Activated B cell treated with CpG ODN at 0.5 μM for 24 hours (primary cell): ENCODE results near the gene EXOSC5. TPM values are rescaled to one million over a fixed set of nuclear protein-coding genes. Genes with fewer than 3 reads are reported as not detected.

Experiments used
- ATAC-seq: fragments of 200-7000 bp; cut with Tn5 transposase; one replicate; pipeline ENCODE4 v1.10.0; 2021; ENCODE audit warnings: low read depth, mild to moderate bottlenecking, moderate library complexity
- CTCF ChIA-PET: fragments of 350-600 bp; sonication (Branson Sonifier 250); formaldehyde crosslinking; loops from one replicate; lab custom pipeline; 2021; ENCODE audit warnings: antibody characterized with exemption; lab: Charles Lee
- POLR2A ChIA-PET: fragments of 350-600 bp; sonication (Branson Sonifier 250); formaldehyde crosslinking; loops from one replicate; lab custom pipeline; 2021; ENCODE audit warnings: antibody characterized with exemption; lab: Charles Lee
- DNase-seq: peaks from one replicate; pipeline ENCODE4 v3.0.0; 2022
- H3K27ac Mint-ChIP-seq: one replicate; pipeline ENCODE4 v1.8.0; 2020; ENCODE audit warnings: mixed read lengths
- H3K27me3 Mint-ChIP-seq: one replicate; pipeline ENCODE4 v1.8.0; 2021; ENCODE audit warnings: mixed read lengths
- H3K36me3 Mint-ChIP-seq: one replicate; pipeline ENCODE4 v1.8.0; 2021; ENCODE audit warnings: low read depth, mixed read lengths
- H3K4me1 Mint-ChIP-seq: one replicate; pipeline ENCODE4 v1.8.0; 2021; ENCODE audit warnings: mixed read lengths
- H3K4me3 Mint-ChIP-seq: one replicate; pipeline ENCODE4 v1.8.0; 2020; ENCODE audit warnings: mild to moderate bottlenecking, mixed read lengths
- H3K9me3 Mint-ChIP-seq: one replicate; pipeline ENCODE4 v1.8.0; 2020; ENCODE audit warnings: mixed read lengths
- CTCF ChIP-seq: fragments of 200-600 bp; IDR thresholded peaks from one replicate; pipeline ENCODE4 v1.8.0; 2022; ENCODE audit warnings: antibody characterized with exemption, mild to moderate bottlenecking
- intact Hi-C: fragments of 100-400 bp; cut with micrococcal nuclease; formaldehyde crosslinking; loops from one replicate; pipeline ENCODE4 v1.15.1; 2024
- total RNA-seq: library from RNA; stranded (reverse); gene quantifications from 2 replicates; pipeline ENCODE4 v1.2.3, GENCODE V29; 2022

The EXOSC5 gene
- total RNA-seq, 1 donor from 2014 or later = 30.1 TPM

GRCh38 chr19:41441321-41441945 is 44.3 kb upstream of the EXOSC5 start:
- Mint-ChIP-seq H3K27ac (no peak overlapping the region), H3K36me3 (peaks cover 13% of the 10 kb centered on the region), H3K4me3 (no peak overlapping the region), H3K27me3 (no peaks in the 10 kb centered on the region), H3K4me1 (peaks cover 5% of the 10 kb centered on the region), H3K9me3 (no peaks in the 10 kb centered on the region)
- CTCF ChIA-PET = interaction anchor here (2.5 kb wide), 1 partner anchor 8 kb away, joined by 16 read pairs; no protein-coding TSS in a partner anchor
- DNase-seq (no peak), ATAC-seq (no peak)
- POLR2A ChIA-PET = no interaction called here
- intact Hi-C loops = loop anchor here (2.0 kb wide), 1 partner anchor 77 kb away; the partner anchor contains the start of gene B9D2
- TF ChIP-seq CTCF = no peak

GRCh38 chr19:41439441-41440222 is 42.5 kb upstream of the EXOSC5 start, which contains the start of gene DMAC2:
Gene DMAC2 (minus strand): TSS chr19:41439912. CDS start chr19:41439899, 13 bp downstream.
- ChIA-PET CTCF (interaction anchor here (0.6 to 2.5 kb wide), 12 partner anchors 10 to 595 kb away, joined by 3 to 16 read pairs (median 3); partner anchors contain the start of gene B9D2), POLR2A (interaction anchor here (0.6 to 2.7 kb wide), 16 partner anchors 9 to 662 kb away, joined by 3 to 28 read pairs (median 5); partner anchors contain the start of genes B3GNT8, B9D2, CEACAM21 and HNRNPUL1)
- DNase-seq (peak; percentile 78), ATAC-seq (peak; percentile 97)
- no peak for TF ChIP-seq CTCF
- intact Hi-C loops = loop anchor here (1.0 to 5.0 kb wide), 4 partner anchors 42 to 177 kb away; partner anchors contain the start of genes B9D2, BCKDHA, EXOSC5 and TGFB1
- H3K36me3 Mint-ChIP-seq = peaks cover 18% of the 10 kb centered on the region
- H3K4me3 Mint-ChIP-seq = no peak within 1 kb of the TSS
- no peak within 1 kb of the TSS for H3K27ac Mint-ChIP-seq
- no peaks in the 10 kb centered on the region for H3K27me3 Mint-ChIP-seq
- H3K4me1 Mint-ChIP-seq = peaks cover 7% of the 10 kb centered on the region
- H3K9me3 Mint-ChIP-seq = no peaks in the 10 kb centered on the region

- no peak overlapping the region for H3K27ac Mint-ChIP-seq
- intact Hi-C loops = loop anchor here (2.0 to 5.0 kb wide), 2 partner anchors 86 to 175 kb away; partner anchors contain the start of gene TGFB1
- H3K4me1 Mint-ChIP-seq = peaks cover 7% of the 10 kb centered on the region
- no peak overlapping the region for H3K4me3 Mint-ChIP-seq
- CTCF ChIA-PET = interaction anchor here (1.0 to 2.0 kb wide), 2 partner anchors 80 to 132 kb away, joined by 3 to 5 read pairs; no protein-coding TSS in a partner anchor
- TF ChIP-seq CTCF = no peak
- no peaks in the 10 kb centered on the region for H3K27me3 Mint-ChIP-seq
- POLR2A ChIA-PET = interaction anchor here (0.9 to 2.7 kb wide), 4 partner anchors 74 to 138 kb away, joined by 3 to 28 read pairs (median 12); partner anchors contain the start of genes B9D2 and CEACAM21
- DNase-seq = no peak
- no peak for ATAC-seq
- H3K36me3 Mint-ChIP-seq = peaks cover 25% of the 10 kb centered on the region
- no peaks in the 10 kb centered on the region for H3K9me3 Mint-ChIP-seq
Observed at GRCh38 chr19:41437944-41438574, 40.9 kb upstream of the EXOSC5 start.

GRCh38 chr19:41436674-41436951 is 39.5 kb upstream of the EXOSC5 start:
- Mint-ChIP-seq H3K9me3 (no peaks in the 10 kb centered on the region), H3K27ac (no peak overlapping the region), H3K4me1 (peaks cover 7% of the 10 kb centered on the region), H3K36me3 (peaks cover 39% of the 10 kb centered on the region), H3K27me3 (no peaks in the 10 kb centered on the region), H3K4me3 (no peak overlapping the region)
- no peak for TF ChIP-seq CTCF
- ChIA-PET POLR2A (no interaction called here), CTCF (interaction anchor here (2.0 kb wide), 1 partner anchor 134 kb away, joined by 5 read pairs; no protein-coding TSS in a partner anchor)
- intact Hi-C loops = loop anchor here (5.0 kb wide), 1 partner anchor 84 kb away; the partner anchor contains the start of gene TGFB1
- ATAC-seq (no peak), DNase-seq (no peak)
